Right ventricle myocardium inferior (tissue), 1 donor: Measurements from ENCODE around the gene C2orf81. TPM values are rescaled to one million over a fixed set of nuclear protein-coding genes. Genes with fewer than 3 reads are reported as not detected.
A peak's percentile ranks its signal among the peaks of the same experiment; 100 is the strongest.

Experiments
- ATAC-seq: fragments of 200-7000 bp; cut with Tn5 transposase; one replicate; pipeline ENCODE4 v1.9.1; 2020; ENCODE audit warnings: mild to moderate bottlenecking, moderate library complexity
- DNase-seq: peaks from one replicate; pipeline ENCODE4 v3.0.0; 2021; ENCODE audit errors: missing footprints
- intact Hi-C: fragments of 100-400 bp; cut with DNase I; formaldehyde crosslinking; loops from one replicate; pipeline ENCODE4 v1.11.0; 2022
- total RNA-seq: library from RNA; stranded (reverse); fragmentation: NEBNext Ultra II Directional; extraction: Animal tissue kit (Norgen Biotek cat#: 25700); gene quantifications from one replicate; pipeline ENCODE4 v1.2.1, GENCODE V29; 2021
- donor health status: DM: no; HTN: yes; CAD: no; lungs with severe emphysema.

The C2orf81 gene
- total RNA-seq, 1 donor from 2014 or later, result 1.1 TPM

GRCh38 chr2:74373985-74374384, 47.4 kb downstream of the C2orf81 start:
- intact Hi-C loops, result no loop called here
- ATAC-seq (no peak), DNase-seq (no peak)

DNA sequence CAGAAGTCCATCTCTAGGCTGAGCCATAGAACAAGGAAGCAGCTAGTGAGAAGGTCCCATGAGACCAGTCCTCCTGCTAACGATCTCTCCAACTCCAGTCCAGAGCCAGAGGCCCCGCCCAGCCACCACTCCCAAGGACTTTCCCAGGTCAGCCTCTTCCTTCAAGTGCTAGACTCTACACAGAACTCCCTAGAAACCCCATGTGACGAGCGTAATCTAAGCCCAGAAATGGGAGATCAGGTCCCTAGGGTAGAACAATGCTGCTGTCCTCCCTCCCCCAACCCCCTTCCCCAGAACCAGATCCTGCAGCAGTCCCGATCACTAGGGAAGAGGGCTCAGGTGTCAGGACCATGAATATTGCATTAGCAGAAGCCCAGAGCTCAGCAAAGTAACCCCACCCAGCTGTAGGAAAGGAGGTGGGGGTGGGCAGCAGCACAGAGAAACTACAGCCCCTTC, 48.2 kb downstream of the C2orf81 start:
- peak; percentile 63 for ATAC-seq
- DNase-seq, result peak; percentile 78
- intact Hi-C loops, result no loop called here

DNA sequence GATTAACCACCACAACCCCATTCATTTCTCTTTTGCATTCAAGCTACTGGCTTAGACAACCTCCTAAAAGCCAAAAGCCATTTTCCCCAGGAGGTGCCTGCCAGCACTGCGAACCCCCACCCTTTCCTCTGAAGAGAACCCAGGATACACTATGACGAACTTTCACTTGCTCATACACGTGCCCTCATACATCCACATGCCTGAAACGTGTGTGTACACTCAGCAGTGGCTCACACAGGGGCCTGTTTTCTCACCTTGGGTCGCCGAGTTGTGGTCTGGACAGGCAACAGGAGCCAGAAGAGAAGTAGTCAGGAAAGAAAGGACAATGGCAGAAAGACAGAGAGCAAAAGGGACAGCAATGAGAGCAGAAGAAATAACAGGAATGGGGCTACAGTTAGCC, 48.7 kb downstream of the C2orf81 start:
- intact Hi-C loops, result no loop called here
- DNase-seq (no peak), ATAC-seq (no peak)

DNA sequence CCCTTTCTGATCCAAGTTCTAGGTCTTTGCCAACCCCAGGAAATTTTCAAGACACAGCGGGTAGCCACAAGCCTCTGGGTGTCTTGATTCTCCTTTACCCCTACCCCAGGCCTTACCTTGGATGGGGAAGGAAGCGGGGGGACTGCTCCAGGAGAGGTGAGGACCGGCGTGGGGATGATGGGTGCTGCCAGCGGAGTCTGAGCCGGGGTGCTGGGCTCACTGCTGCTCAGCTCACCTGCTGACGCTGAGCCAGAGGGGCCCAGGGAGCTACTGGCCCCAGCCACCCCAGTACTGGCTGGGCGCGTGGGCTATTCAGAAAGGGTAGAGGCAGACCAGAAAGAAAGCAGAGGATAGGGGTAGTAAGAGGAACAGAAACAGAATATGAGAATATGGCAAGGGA, 50.0 kb downstream of the C2orf81 start:
- intact Hi-C loops, result no loop called here
- DNase-seq (peak; percentile 45), ATAC-seq (no peak)

DNA sequence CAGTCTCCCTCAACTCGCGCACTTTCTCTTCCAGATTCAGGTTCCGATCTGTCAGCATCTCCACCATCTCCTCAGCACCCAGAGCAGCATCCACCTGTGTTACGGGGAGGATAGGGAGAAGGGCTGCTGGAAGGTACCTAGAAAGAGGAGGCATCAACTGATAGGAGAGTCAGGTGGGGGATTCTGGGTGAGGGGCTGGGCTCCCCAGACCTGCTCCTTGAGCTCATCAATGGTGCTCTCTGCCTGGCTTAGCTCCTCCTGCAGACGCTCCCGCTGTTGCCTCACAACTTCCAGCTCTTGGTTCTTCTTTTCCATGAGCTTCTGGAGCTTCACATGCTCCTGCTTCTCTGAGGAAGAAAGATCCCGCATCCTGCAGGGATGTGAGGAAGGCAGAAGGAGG, 51.4 kb downstream of the C2orf81 start:
- no peak for ATAC-seq
- no peak for DNase-seq
- intact Hi-C loops, result no loop called here

- DNase-seq (no peak), ATAC-seq (no peak)
- intact Hi-C loops, result no loop called here
Measured at GRCh38 chr2:74368499-74368898, 52.9 kb downstream of the C2orf81 start.

DNA sequence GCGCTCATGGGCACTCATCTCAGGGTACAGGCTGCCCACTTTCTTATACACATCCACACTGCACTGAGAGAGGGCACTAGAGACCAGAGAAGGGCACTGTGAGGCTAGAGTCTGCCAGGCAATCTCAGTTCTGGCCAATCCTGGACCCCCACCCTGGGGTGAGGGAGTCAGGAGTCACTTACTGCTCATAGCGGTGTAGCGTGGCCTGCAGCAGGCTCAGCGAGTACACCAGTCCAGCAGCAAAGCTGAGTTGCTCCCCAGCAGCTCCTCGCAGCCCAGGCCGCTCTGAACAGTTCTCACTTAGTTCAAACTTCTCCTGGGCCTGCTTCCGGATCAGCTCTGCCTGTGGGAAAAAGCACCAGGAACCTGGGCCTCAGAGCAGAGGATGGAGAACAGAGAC, 53.6 kb downstream of the C2orf81 start:
- ATAC-seq, result no peak

DNA sequence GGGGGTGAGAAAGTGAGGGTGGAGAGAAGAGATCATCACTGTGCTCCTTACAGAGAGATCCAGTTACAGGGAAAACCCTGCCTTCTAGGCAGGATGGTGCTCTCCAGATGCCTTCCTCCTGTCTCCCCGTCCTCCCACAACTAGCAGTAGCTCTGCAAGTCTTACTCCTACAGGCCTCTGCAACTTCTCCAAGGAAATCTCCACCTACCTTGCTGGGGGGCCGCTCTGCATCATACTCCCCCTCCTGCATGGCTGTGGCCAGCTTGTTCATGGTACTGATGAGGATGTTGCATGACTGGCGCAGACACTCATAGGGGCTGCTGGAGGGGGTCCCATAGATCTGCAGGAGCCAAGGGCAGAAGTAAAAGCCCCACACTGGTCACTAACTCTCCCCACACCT, 55.4 kb downstream of the C2orf81 start:
- ATAC-seq, result no peak
- DNase-seq, result peak; percentile 55
- intact Hi-C loops, result no loop called here

More for the DNA sequence above, 53.6 kb downstream of the C2orf81 start:
- intact Hi-C loops, result no loop called here
- DNase-seq, result peak; percentile 39

- intact Hi-C loops, result no loop called here
- ATAC-seq, result peak; percentile 64
- DNase-seq, result no peak
Measured at GRCh38 chr2:74364533-74365505, 56.6 kb downstream of the C2orf81 start.

Other genes with a start within 250 kb of the C2orf81 start
- gene MOB1A, start 242.7 kb downstream of the C2orf81 start, total RNA-seq, result 59.3 TPM
- gene MTHFD2, start 223.0 kb downstream of the C2orf81 start, total RNA-seq, result 24.2 TPM
- 1.1 TPM for gene SLC4A5, start 78.2 kb downstream of the C2orf81 start, total RNA-seq
- 182 TPM for gene DCTN1, start 41.3 kb downstream of the C2orf81 start, total RNA-seq
- 3.0 TPM for gene WDR54, start 111 bp upstream of the C2orf81 start, total RNA-seq
- gene RTKN, start 20.3 kb upstream of the C2orf81 start, total RNA-seq, result 16.4 TPM
- gene INO80B, start 33.5 kb upstream of the C2orf81 start, total RNA-seq, result 15.7 TPM
- 44.3 TPM for gene WBP1, start 36.8 kb upstream of the C2orf81 start, total RNA-seq
- 20.7 TPM for gene MOGS, start 43.8 kb upstream of the C2orf81 start, total RNA-seq
- gene MRPL53, start 51.1 kb upstream of the C2orf81 start, total RNA-seq, result 167 TPM
- 8.3 TPM for gene CCDC142, start 61.4 kb upstream of the C2orf81 start, total RNA-seq
- 12.2 TPM for gene TTC31, start 61.5 kb upstream of the C2orf81 start, total RNA-seq
- 0.43 TPM for gene LBX2, start 78.0 kb upstream of the C2orf81 start, total RNA-seq
- gene PCGF1, start 86.1 kb upstream of the C2orf81 start, total RNA-seq, result 26.7 TPM
- not detected for gene TLX2, start 92.8 kb upstream of the C2orf81 start, total RNA-seq
- not detected for gene DQX1, start 104.6 kb upstream of the C2orf81 start, total RNA-seq
- 53.7 TPM for gene AUP1, start 108.1 kb upstream of the C2orf81 start, total RNA-seq
- gene HTRA2, start 108.3 kb upstream of the C2orf81 start, total RNA-seq, result 29.2 TPM
- gene LOXL3, start 132.3 kb upstream of the C2orf81 start, total RNA-seq, result 4.8 TPM
- gene DOK1, start 133.1 kb upstream of the C2orf81 start, total RNA-seq, result 4.9 TPM
- not detected for gene M1AP, start 226.7 kb upstream of the C2orf81 start, total RNA-seq
- gene SEMA4F, start 232.6 kb upstream of the C2orf81 start, total RNA-seq, result 3.7 TPM